Measurements from ENCODE around the gene RPGR.

- TF ChIP-seq CTCF (conservative IDR thresholded peaks at IDR 0.05; ENCODE audit: low read length) = peak; percentile 63
- no peak for TF ChIP-seq EZH2phosphoT487 (IDR thresholded peaks at IDR 0.05; ENCODE audit: borderline replicate concordance)
Observed at GRCh38 chrX:38375891-38376290, 48.6 kb upstream of the RPGR start.
